ENCODE measurements around the gene PRR29.

Gene PRR29

GRCh38 chr17:64051153-64051552, 53.0 kb downstream of the PRR29 start:
- no peak for DNase-seq

- DNase-seq: no peak
Observed at GRCh38 chr17:64053101-64053500, 55.0 kb downstream of the PRR29 start.
